Liver (tissue), 3 donors: ENCODE data around the gene APP.

Experiments
- FOXA1 ChIP-seq: IDR thresholded peaks from 2 replicates; pipeline ENCODE4 v1.6.1; 2016; ENCODE audit warnings: antibody characterized with exemption
- GABPA ChIP-seq, 2 donors: IDR thresholded peaks in 1 of 2; conservative IDR thresholded peaks in 1 of 2; 2 replicates each; pipeline ENCODE4 v1.6.1; 2016; ENCODE audit warnings: antibody characterized with exemption in 2 of 2, mild to moderate bottlenecking in 1 of 2, moderate library complexity in 1 of 2
- HNF4G ChIP-seq: IDR thresholded peaks from 2 replicates; pipeline ENCODE4 v1.6.1; 2016; ENCODE audit warnings: antibody characterized with exemption
- JUND ChIP-seq, 2 donors: IDR thresholded peaks; 2 replicates each; pipeline ENCODE4 v1.6.1; 2016; ENCODE audit warnings: antibody characterized with exemption in 2 of 2
- SP1 ChIP-seq: IDR thresholded peaks from 2 replicates; pipeline ENCODE4 v1.6.1; 2018; ENCODE audit warnings: antibody characterized with exemption, mild to moderate bottlenecking
- TF ChIP-seq, protein P1 (sequence below): fragments of 150-350 bp; IDR thresholded peaks from 2 replicates; pipeline ENCODE4 v1.5.1; 2017; ENCODE audit warnings: improper control_type of control experiment, low read depth, low read length; ENCODE audit not compliant: missing input control
- donor health status: healthy.
- donor health status: healthy.

- TF ChIP-seq, protein P1, sequence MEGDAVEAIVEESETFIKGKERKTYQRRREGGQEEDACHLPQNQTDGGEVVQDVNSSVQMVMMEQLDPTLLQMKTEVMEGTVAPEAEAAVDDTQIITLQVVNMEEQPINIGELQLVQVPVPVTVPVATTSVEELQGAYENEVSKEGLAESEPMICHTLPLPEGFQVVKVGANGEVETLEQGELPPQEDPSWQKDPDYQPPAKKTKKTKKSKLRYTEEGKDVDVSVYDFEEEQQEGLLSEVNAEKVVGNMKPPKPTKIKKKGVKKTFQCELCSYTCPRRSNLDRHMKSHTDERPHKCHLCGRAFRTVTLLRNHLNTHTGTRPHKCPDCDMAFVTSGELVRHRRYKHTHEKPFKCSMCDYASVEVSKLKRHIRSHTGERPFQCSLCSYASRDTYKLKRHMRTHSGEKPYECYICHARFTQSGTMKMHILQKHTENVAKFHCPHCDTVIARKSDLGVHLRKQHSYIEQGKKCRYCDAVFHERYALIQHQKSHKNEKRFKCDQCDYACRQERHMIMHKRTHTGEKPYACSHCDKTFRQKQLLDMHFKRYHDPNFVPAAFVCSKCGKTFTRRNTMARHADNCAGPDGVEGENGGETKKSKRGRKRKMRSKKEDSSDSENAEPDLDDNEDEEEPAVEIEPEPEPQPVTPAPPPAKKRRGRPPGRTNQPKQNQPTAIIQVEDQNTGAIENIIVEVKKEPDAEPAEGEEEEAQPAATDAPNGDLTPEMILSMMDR: peak; percentile 79
- TF ChIP-seq SP1 (peak; percentile 61), JUND (IDR thresholded peaks at IDR 0.05) (peak in 1 of 2 donors; percentile 52), FOXA1 (no peak), HNF4G (peak; percentile 26), GABPA (IDR thresholded peaks at IDR 0.05 in 1 of 2, conservative IDR thresholded peaks at IDR 0.05 in 1 of 2) (no peak)
Observed at GRCh38 chr21:25862596-25862995, 308.0 kb downstream of the APP start.
